Activated T-cell treated with anti-CD3 and anti-CD28 coated beads for 1 hour (primary cell): ENCODE data around the gene PHYKPL.
"Not testable (repeated sequence)": the region's sequence is repeated elsewhere in the genome, so short reads cannot be mapped to it uniquely, and the experiment has no call there.

ENCODE experiments used
- DNase-seq: peaks from one replicate; pipeline ENCODE4 v3.0.0-alpha.2; 2020; ENCODE audit warnings: low read depth

Gene PHYKPL

GRCh38 chr5:178239626-178240301 is 7.2 kb upstream of the PHYKPL start:
- not testable (repeated sequence) for DNase-seq

DNA sequence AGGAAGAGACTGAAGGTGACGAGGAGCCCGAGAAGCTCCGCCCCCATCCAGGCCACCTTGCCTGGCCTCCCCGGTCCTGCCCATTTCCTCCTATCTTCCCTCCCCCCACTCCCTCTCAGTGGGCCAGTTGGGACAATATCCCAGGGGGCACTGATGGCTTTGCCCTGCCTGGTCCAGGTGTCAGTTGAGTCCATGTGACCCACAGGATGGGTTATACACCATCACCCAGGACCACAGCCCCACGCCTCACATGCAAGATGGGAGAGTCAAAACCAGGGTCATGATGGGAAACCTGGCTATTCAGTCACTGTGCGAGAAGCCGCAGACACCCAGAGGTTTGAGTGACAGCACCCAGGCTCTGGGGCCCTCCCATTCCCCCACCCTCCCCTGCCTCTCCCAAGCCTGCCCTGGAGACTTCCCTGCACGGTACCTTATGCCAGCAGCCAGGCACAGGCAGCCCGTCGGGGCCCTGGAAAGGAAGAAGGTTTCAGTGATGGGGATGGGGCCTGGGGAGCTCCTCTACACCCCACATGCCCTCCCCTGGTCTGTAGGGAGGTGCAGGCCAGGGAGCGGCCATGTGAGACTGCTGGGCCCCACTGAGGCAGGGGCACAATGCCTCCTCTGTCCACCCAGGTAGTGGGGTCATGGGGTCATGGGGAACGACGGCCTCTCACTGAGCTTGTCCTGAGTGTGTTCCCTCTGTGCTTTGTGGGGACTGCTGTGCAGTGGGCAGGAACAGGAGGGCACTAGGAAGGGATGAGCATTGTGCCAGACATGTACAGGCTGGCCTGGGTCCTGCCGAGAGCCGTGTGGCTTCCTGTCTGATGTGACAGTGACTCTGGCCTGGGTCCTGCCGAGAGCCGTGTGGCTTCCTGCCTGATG is 6.3 kb upstream of the PHYKPL start:
- no peak for DNase-seq

DNA sequence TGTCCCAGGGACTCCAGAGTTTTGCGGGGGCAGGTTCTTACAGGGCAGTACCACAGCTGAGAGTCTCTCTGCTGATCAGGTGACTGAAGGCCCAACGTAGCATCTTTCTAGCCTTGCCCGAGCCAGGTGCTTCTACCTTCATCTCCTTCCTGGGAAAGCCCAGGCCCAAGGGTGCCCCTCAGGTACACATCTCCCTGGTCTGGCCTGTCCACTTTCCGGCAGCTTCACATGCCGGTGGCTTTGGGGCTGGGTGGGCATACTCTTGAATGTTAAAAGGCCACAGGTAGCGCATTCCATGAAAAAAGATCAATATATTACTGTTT is 5.7 kb upstream of the PHYKPL start:
- no peak for DNase-seq

GRCh38 chr5:178237431-178238312 is 5.1 kb upstream of the PHYKPL start:
- no peak for DNase-seq

- no peak for DNase-seq
Observed at GRCh38 chr5:178236679-178237078, 4.1 kb upstream of the PHYKPL start.

DNA sequence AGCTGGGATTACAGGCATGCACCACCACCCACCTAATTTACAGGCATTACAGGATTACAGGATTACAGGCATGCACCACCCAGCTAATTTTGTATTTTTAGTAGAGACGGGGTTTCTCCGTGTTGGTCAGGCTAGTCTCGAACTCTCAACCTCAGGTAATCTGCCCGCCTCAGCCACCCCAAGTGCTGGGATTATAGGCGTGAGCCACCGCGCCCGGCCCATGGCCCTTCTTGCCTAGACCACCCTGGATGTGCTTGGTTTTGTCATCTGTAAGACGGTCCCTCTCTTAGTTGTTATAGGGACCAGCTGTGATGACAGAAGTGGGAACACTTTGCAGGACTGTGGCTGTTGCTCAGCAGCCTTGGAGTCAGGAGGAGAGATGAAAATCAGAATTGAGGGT is 3.5 kb upstream of the PHYKPL start:
- DNase-seq: no peak

DNA sequence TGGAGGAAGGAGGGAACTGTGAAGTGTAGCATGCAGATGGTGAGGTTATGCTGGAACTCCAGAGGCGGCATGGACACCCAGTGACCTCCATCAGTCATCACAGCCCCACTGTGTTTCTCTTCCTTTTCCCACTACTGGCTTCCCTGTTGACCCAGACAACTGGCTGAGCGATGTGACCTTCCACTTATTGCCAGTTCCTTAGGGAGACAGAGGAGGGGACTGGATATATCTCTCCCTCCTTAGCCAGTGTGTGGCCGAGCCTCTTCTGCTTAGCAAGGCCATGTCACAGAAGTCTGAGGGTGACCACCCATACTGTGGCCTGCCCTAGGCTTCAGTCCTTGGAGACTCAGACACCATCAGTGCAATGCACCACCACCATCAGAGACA is 3.0 kb upstream of the PHYKPL start:
- no peak for DNase-seq

GRCh38 chr5:178234750-178235587 is 2.4 kb upstream of the PHYKPL start:
- peak; percentile 79 for DNase-seq

DNA sequence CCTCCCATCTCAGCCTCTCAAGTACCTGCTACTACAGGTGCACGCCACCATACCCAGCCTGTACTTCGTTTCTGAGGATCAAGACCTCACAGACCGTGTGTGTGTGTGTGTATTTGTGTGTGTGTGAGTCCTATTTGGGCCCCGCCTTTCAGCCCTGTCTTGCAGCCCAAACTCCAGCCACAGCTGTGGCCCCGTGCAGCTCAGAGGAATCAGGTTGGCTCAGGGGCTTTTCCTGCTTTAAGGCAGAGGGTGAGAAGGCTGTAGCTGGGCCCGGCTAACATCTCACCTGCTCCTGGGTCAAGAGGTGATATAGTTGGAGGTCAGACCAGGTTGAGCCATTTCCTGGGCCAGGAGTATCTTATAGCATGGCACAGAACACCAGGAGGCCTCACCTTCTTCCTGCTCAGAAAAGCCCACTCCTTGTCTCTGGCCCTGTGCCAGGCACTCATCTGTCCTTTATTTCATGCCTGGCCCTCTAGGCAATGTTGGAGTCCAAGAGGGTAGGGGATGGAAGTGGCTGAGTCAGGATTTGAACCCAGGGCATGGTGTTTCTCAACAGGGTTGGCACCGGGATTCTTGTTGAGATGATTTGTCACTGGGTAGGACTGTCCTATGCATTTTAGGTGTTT is 1.6 kb upstream of the PHYKPL start:
- no peak for DNase-seq

DNA sequence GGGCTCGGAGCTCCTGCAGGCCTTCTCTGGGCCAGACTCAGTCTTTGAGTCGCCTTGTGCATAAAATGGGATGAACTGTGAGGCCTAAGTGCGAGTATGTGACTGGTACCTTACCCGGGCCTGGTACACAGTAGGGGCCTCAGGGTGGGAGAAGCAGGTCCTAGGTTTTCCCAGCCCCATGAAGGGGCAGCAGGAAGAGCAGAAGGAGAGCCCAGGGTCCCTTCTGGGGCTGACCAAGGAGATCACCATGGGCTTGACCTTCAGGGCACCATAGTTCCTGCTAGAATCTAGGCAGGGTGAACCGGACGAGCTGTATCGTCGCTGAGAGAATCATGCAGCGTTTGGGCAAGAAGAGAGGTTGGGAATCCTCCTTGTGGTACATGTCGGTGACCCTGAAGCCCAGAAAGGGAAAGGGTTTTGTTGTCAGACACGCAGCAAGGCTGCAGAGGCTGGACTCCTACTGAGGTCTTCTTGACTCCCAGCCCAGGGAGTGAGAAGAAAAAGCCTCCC is 373 bp upstream of the PHYKPL start:
- DNase-seq: no peak

GRCh38 chr5:178231539-178232123 is 971 bp downstream of the PHYKPL start:
- no peak for DNase-seq

- no peak for DNase-seq
Observed at GRCh38 chr5:178230879-178231538, 1.6 kb downstream of the PHYKPL start.

GRCh38 chr5:178229861-178230260 is 2.7 kb downstream of the PHYKPL start:
- DNase-seq: no peak

- not testable (repeated sequence) for DNase-seq
Observed at GRCh38 chr5:178229111-178229510, 3.5 kb downstream of the PHYKPL start.

DNA sequence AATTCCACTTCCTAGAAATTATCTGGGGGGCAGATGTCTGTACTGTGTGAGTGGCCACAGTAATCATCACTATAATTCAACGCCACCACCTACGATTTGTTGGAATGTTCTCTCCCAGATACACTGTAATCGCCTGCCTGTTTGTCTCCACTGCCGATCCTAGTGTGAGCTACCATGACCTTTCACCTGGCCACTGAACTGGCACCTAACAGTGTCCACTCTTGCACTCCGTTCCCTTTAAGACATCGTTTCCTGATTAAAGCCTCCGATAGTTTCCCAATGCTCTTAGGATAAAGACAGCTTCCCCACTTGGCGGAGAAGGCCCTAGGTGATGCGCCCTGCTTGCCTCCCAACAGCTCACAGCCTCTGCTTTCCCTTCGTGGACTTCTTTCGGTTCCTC is 4.0 kb downstream of the PHYKPL start:
- DNase-seq: no peak

- no peak for DNase-seq
Observed at GRCh38 chr5:178227929-178228328, 4.7 kb downstream of the PHYKPL start.

- DNase-seq: no peak
Observed at GRCh38 chr5:178227138-178227659, 5.4 kb downstream of the PHYKPL start.

DNA sequence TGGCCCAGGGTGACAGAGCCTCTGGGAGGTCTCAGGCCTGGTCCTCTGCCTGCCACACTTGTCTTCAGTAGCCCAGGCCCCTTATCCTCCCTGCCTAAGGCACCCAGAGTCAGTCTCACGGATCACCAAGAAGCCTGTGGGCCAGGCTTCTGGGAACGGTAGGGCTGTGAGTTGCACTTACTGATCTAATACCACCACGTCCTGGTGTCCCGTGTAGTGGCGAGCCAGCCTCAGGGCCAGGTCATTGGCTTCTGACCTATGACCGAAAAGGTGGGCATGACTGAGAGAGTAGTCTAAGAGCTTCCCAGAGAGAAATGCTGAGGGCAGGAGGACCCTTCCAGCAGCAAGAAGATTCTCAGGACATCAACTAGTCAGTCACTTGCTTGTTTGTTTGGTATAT is 7.4 kb downstream of the PHYKPL start:
- DNase-seq: no peak

GRCh38 chr5:178224403-178224802 is 8.2 kb downstream of the PHYKPL start:
- no peak for DNase-seq

- DNase-seq: no peak
Observed at GRCh38 chr5:178223828-178224335, 8.7 kb downstream of the PHYKPL start.
